Lung (tissue), 12 donors: Measurements from ENCODE around the gene CDKAL1. TPM values are rescaled to one million over a fixed set of nuclear protein-coding genes. Genes with fewer than 3 reads are reported as not detected.

Source experiments
- ATAC-seq: fragments of 200-7000 bp; cut with Tn5 transposase; one replicate; pipeline ENCODE4 v1.9.1; 2020; ENCODE audit warnings: moderate number of reproducible peaks; ENCODE audit not compliant: insufficient read depth, low FRiP score
- DNase-seq, 3 donors: peaks; one replicate each; pipeline ENCODE4 v3.0.0-alpha.2; 2013 to 2017
- H3K27ac ChIP-seq, 2 donors: one replicate each; pipeline ENCODE4 v1.5.1; 2013; ENCODE audit warnings: mild to moderate bottlenecking in 2 of 2, moderate library complexity in 2 of 2, control low read depth in 1 of 2, inconsistent platforms in 1 of 2, low read depth in 1 of 2, low read length in 1 of 2
- H3K27me3 ChIP-seq, 3 donors: one replicate each; pipeline ENCODE4 v1.5.1; 2013; ENCODE audit warnings: low read length in 2 of 3; ENCODE audit not compliant: control insufficient read depth in 3 of 3, insufficient read depth in 3 of 3
- H3K36me3 ChIP-seq, 4 donors: one replicate each; pipeline ENCODE4 v1.5.1; 2013; ENCODE audit warnings: low read length in 4 of 4, mild to moderate bottlenecking in 1 of 4, moderate library complexity in 1 of 4; ENCODE audit not compliant: control insufficient read depth in 4 of 4, insufficient read depth in 4 of 4
- H3K4me1 ChIP-seq, 5 donors: one replicate each; pipeline ENCODE4 v1.5.1; 2013; ENCODE audit warnings: low read length in 5 of 5, mild to moderate bottlenecking in 2 of 5, moderate library complexity in 1 of 5; ENCODE audit not compliant: control insufficient read depth in 5 of 5, insufficient read depth in 5 of 5
- H3K4me3 ChIP-seq: one replicate; pipeline ENCODE4 v1.5.1; 2013; ENCODE audit warnings: mild to moderate bottlenecking, control low read depth, moderate library complexity
- H3K9ac ChIP-seq, 2 donors: one replicate each; pipeline ENCODE4 v1.5.1; 2013; ENCODE audit warnings: low read length in 2 of 2, control low read depth in 1 of 2; ENCODE audit not compliant: insufficient read depth in 1 of 2
- H3K9me3 ChIP-seq, 4 donors: one replicate each; pipeline ENCODE4 v1.5.1; 2013; ENCODE audit warnings: low read length in 3 of 4, mild to moderate bottlenecking in 1 of 4, moderate library complexity in 1 of 4; ENCODE audit not compliant: control insufficient read depth in 4 of 4, insufficient read depth in 3 of 4
- WGBS, 2 donors: extraction: QIAGEN DNeasy Blood & Tissue Kit; methylation state at CpG; one replicate each; pipeline ENCODE4 v1.1.7; 2013; 5-methylcytosine and 5-hydroxymethylcytosine counted together
- polyA plus RNA-seq, 2 donors: library from polyadenylated mRNA; stranded (reverse); fragments of 200-250 nt; gene quantifications; one replicate each; pipeline ENCODE4 v1.2.1, GENCODE V29; 2013
- total RNA-seq, 2 donors: library from RNA; depleted of rRNA in 1 of 2; stranded (reverse); fragments of >200 nt in 1 of 2; gene quantifications; one replicate each; pipeline ENCODE4 v1.2.1, GENCODE V29; 2014 to 2021
- TF ChIP-seq, protein P1 (sequence below): IDR thresholded peaks from 2 replicates; pipeline ENCODE4 v1.5.1; 2012; ENCODE audit warnings: mild to moderate bottlenecking; ENCODE audit errors: control extremely low read depth, extremely low read depth
- donor health status: control.
- donor health status: control.
- donor health status: Bipolar disorder and iron deficiency.
- donor health status: healthy.
- donor health status: DM: yes; HTN: yes; CAD: no.

CDKAL1 gene
- total and polyA plus RNA-seq, 4 donors: 4.0 to 39.0 (median 10.0) TPM

DNA sequence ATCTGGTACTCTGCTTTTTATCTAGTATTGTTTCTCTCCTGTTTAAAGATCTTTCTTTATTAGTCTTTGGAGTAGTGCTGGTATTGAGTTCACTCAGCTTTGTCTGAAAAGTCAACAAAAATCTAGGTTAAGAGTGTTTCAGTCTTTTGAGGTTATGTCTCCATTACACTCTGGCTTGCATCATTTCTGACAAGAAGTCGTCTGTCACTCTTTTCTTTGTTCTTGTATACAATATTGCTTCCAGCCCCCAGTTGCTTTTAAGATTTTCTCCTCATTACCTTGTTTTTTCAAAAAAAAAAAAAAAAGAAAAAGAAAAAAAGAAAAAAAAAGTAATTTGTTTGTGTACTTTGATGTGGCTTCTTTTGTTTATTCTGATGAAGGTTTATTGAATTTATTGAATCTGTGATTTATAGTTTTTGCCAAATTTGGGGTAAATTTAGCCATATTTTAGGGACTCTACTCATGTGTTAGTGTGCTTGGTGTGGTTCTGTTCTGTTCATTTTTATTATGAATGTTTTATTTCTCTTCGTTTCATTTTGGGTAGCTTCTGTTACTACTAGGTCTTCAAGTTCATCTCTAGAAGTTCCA lies 408.9 kb downstream of the CDKAL1 start:
- Histone ChIP-seq H3K4me1 (peaks cover 0 to 10% (median 0%) of the 10 kb centered on the region in 5 donors), H3K27ac (no peak overlapping the region), H3K4me3 (no peak overlapping the region), H3K36me3 (no peaks in the 10 kb centered on the region), H3K9me3 (no peaks in the 10 kb centered on the region), H3K27me3 (no peaks in the 10 kb centered on the region), H3K9ac (no peak overlapping the region)
- WGBS, 2 donors: 69 to 95% methylated on average over 2 of the region's 2 CpGs
- TF ChIP-seq, protein P1, sequence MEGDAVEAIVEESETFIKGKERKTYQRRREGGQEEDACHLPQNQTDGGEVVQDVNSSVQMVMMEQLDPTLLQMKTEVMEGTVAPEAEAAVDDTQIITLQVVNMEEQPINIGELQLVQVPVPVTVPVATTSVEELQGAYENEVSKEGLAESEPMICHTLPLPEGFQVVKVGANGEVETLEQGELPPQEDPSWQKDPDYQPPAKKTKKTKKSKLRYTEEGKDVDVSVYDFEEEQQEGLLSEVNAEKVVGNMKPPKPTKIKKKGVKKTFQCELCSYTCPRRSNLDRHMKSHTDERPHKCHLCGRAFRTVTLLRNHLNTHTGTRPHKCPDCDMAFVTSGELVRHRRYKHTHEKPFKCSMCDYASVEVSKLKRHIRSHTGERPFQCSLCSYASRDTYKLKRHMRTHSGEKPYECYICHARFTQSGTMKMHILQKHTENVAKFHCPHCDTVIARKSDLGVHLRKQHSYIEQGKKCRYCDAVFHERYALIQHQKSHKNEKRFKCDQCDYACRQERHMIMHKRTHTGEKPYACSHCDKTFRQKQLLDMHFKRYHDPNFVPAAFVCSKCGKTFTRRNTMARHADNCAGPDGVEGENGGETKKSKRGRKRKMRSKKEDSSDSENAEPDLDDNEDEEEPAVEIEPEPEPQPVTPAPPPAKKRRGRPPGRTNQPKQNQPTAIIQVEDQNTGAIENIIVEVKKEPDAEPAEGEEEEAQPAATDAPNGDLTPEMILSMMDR: no peak
- no peak for ATAC-seq
- no peak for DNase-seq

GRCh38 chr6:20943922-20944321 lies 409.7 kb downstream of the CDKAL1 start:
- DNase-seq: no peak
- H3K27ac ChIP-seq: no peak overlapping the region
- no peak for ATAC-seq
- no peak overlapping the region for H3K9ac ChIP-seq
- no peaks in the 10 kb centered on the region for H3K27me3 ChIP-seq
- TF ChIP-seq, protein P1: no peak
- WGBS, 2 donors: 96 to 98% methylated on average over 1 of the region's 1 CpG
- no peaks in the 10 kb centered on the region for H3K36me3 ChIP-seq
- peaks cover 0 to 10% (median 0%) of the 10 kb centered on the region in 5 donors for H3K4me1 ChIP-seq
- no peaks in the 10 kb centered on the region for H3K9me3 ChIP-seq
- H3K4me3 ChIP-seq: no peak overlapping the region

DNA sequence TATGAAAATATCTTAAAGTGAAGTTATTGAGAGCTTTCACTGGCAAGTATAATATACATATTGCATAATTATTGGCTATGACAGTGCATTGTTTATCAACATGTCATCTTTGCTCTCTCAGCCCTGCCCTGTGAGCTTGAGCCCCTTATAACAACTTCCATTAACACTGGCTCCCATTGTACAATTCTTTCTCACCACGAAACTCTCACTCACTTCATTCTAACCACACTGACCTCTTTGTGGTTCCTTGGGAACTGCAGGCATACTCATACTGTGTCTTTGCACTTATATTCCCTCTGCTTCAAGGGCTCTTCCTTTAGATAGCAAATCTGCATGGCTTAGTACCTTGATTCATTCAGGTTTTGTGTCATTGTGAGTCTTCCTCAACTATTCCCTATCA lies 411.8 kb downstream of the CDKAL1 start:
- DNase-seq (peak in 2 of 3 donors; percentile 29 to 61), ATAC-seq (no peak)
- TF ChIP-seq, protein P1: no peak
- no peaks in the 10 kb centered on the region for H3K27me3 ChIP-seq
- no peaks in the 10 kb centered on the region for H3K36me3 ChIP-seq
- H3K9ac ChIP-seq: no peak overlapping the region
- 72 to 82% methylated on average over 1 of the region's 1 CpG for WGBS, 2 donors
- H3K4me1 ChIP-seq: peaks cover 0 to 5% (median 0%) of the 10 kb centered on the region in 5 donors
- no peaks in the 10 kb centered on the region for H3K9me3 ChIP-seq
- H3K4me3 ChIP-seq: no peak overlapping the region
- no peak overlapping the region for H3K27ac ChIP-seq

GRCh38 chr6:20946890-20947289 lies 412.6 kb downstream of the CDKAL1 start:
- ATAC-seq: no peak
- WGBS, 2 donors: 94 to 98% methylated on average over 2 of the region's 2 CpGs

More at GRCh38 chr6:20946890-20947289, 412.6 kb downstream of the CDKAL1 start:
- Histone ChIP-seq H3K4me3 (no peak overlapping the region), H3K36me3 (no peaks in the 10 kb centered on the region), H3K9me3 (no peaks in the 10 kb centered on the region), H3K27ac (no peak overlapping the region), H3K4me1 (peaks cover 0 to 5% (median 0%) of the 10 kb centered on the region in 5 donors), H3K27me3 (no peaks in the 10 kb centered on the region), H3K9ac (no peak overlapping the region)
- no peak for DNase-seq
- TF ChIP-seq, protein P1: no peak
